Right renal pelvis (tissue), 4 donors: ENCODE results near the gene BFSP2. TPM values are rescaled to one million over a fixed set of nuclear protein-coding genes. Genes with fewer than 3 reads are reported as not detected.
"Not testable (repeated sequence)": the region's sequence is repeated elsewhere in the genome, so short reads cannot be mapped to it uniquely, and the experiment has no call there.

Source experiments
- DNase-seq, 4 donors: peaks; one replicate each; pipeline ENCODE4 v3.0.0-alpha.2; 2013; ENCODE audit warnings: low read depth in 4 of 4, low spot score in 3 of 4, missing footprints in 1 of 4
- polyA plus RNA-seq, 4 donors: library from polyadenylated mRNA; unstranded; fragments of 120-200 nt; gene quantifications; one replicate each; pipeline ENCODE4 v1.2.1, GENCODE V29; 2013; ENCODE audit not compliant: insufficient read length in 4 of 4

The BFSP2 gene
- polyA plus RNA-seq, 4 donors: 0.10 to 0.33 (median 0.21) TPM; not detected in 1

DNA sequence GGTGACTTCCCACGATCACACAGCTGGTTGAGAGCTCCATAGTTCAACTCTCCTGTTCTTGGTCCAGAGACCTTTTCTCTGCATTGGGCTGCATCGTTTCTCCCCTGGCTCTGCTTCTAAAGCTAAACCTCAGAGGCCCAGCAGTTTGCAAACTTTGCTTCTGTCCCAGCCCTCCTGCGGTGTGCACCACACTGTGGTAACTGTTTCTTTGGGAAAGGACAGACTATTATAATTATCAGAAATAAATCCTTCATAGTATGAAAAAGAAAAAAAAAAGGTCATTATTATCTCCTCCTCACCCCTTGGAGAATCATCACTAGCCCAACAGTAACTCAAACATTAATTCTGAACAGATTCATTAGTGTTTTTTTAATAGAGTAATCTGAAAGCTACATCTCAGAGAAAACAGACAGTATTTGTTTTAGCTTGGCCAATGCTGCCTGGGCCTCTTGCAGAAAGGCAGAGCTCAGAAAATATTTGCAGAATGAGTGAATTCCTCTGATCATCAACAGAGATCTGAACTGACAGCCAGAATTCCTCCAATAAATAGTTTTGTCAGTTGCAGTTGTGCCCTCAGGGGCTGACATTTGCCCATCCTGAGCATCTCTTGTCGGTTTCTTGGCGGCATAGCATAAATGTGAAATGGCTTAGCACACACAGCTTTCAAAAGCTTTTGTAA lies 52.9 kb downstream of the BFSP2 start:
- no peak for DNase-seq

DNA sequence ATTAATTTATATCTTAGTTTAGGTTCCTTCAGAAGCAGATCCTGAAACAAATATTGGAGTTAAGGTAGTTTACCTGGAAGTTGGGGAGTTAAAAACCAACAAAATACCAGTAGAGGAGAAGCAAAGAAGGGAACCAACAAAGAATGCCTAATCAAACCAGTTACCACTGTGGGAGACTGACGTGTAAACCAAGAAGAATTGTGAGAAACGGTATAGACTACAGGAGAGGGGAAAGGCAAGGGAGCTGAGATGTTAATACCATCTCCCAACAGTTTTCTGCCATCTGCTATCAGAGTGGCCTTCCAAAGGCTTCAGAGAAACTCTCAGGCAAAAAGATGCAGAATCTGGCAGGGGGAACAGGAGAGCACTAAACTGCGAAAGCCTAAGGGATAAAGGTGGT lies 53.5 kb downstream of the BFSP2 start:
- DNase-seq: no peak

DNA sequence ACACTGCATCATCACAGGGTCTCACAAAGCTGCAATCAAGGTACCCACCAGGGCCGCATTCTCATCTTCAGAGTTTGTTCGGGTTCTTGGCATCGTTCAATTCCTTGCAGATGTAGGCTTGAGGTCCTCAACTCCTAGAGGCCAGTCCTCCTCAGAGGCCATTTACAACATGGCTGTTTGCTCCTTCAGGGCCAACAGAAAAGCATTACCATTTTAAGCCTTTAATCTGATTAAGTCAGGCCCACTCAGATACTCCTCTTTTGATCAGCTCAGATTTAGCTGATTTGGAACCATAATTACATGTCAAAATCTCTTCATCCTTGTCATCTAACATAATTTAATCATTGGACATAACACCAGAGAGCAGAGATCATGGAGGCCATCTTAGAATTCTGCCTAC lies 55.4 kb downstream of the BFSP2 start:
- DNase-seq: no peak

DNA sequence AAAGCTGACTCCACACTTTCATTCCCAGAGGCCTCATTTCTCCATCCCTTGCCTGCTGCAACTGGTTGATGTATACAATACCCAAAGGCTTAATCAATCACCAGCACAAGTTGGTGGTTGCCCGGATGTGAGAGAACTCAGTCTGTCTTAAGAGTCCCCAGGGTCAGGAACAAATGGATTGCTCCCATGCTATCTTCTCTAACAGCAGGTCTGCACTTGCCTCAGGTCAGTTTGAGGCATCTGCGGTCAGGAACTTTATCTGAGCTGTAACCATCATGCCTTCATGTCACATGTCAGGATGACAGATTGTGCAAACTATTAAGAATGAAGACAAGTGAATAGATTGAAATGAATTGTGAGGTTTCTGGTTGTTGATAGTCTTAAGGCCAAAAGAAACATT lies 56.1 kb downstream of the BFSP2 start:
- DNase-seq: no peak

DNA sequence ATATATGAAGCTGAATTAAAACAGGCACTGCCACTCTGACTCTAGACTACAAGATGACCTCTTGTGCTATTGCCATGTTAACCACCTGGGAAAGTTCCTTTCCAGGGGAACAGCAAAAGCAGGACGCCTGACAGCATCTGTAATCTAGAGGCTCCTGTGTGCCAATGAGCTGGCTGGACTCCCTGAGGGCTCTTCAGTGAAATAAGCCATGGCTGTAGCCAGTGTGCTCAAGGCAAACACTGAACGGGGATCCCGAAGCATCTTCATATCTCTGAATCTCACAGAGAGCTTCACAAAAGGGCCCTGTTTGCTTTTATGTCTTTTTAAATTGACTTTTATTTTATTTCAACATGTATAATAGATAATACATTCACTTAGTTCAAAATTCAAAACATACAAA lies 57.2 kb downstream of the BFSP2 start:
- no peak for DNase-seq

DNA sequence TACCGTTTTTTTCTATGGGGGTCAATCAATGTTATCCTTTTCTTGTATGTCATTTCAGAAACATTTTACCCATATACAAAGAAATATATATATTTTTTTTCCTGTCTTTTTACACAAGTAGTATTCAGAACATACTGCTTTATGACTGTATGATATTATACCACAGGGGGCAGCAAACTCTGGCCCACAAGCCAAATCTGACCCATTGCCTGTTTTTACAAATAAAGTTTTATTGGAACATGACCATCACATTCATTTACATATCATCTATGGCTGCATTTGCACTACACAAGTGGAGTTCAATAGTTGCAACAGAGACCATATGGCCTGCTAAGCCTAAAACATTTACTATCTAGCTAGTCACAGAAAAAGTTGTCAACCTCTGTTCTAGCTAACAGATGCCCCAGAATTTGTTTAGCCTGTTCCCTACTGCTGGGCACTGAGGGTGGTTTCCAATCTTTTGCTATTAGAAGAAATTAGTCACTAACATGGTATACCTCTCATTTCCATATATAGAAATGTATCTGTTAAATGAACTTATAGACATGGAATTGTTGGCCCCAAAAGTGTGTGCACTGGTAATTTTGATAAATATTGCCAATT lies 57.7 kb downstream of the BFSP2 start:
- DNase-seq: no peak

DNA sequence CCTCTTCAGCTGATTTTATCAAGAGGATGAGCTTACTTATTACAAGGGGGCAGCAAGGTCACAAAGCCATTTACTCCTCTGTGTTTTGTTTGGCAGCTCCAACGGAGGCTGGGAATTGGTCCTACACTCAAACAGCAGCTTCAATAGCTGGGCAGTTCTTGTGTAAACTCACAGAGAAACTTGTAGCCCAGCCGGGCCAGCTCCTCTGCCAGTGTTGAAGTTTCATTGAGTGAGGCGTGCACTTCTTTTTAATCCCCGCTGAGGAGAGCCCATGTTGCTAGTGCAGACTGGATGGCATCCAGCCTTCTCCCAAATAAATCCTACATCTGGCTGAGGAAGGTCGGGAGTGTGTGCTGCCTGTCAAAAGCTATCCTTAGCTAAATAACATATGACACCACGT lies 59.5 kb downstream of the BFSP2 start:
- DNase-seq: no peak

DNA sequence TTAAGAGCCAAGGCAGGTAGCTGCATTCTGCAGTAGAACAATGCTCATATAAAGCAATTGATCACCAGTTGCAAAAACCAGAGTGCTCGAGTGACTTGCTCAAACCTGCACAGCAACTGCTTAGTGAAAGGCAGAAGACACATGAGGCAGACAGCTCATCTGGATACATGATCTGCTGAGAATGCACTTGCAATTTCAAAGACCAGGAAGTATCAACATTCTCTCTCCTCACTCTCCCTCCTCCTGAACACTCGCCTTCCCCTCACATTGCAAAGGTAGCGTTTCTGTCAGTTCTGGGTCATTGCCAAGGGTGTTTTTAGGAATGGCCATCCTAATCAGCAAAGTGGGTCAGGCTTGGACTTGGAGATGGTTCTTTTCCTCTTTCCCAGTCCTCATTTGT lies 61.0 kb downstream of the BFSP2 start:
- DNase-seq: no peak

DNA sequence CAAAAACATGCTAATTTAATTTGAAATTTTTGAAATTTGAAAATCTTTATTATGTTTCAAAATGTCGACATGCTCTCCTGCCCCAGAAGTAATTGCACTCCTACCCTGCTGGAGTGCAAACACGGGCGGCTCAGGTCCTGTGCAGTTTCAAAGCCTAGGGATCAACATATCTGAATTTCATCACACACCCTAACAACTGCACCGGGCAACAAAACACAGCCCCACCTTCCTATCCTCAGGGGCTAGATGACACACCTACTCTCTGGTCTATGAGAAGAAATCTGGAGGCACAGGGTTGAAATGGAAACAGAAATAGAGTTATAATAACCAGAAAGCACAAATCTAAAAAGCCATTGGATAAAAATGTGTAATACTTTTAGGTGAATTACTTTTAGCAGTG lies 61.4 kb downstream of the BFSP2 start:
- DNase-seq: no peak

DNA sequence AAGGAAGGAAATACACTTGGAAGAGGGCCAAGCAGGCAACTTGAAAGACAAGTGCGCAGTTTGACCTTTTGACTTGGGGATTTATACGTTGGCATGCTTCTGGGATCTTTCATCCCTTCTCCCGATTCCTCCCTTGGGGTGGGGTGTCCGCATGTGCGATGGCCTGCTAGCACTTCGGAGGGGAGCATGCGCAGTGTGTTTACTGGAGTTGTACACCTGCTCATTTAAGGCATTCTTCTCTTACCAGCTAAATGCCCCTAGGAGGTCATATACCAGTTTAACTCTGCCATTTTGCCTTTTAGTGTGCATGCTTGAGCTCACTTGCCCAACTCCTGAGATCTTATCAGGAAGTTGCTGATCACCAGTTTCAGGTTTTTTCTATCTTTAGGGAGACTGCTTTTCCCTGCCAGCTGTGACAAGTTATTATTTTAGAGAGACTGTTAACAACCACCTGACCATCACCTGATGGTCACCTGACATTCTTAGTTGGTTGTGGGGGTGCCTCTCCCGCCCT lies 63.5 kb downstream of the BFSP2 start:
- no peak for DNase-seq

DNA sequence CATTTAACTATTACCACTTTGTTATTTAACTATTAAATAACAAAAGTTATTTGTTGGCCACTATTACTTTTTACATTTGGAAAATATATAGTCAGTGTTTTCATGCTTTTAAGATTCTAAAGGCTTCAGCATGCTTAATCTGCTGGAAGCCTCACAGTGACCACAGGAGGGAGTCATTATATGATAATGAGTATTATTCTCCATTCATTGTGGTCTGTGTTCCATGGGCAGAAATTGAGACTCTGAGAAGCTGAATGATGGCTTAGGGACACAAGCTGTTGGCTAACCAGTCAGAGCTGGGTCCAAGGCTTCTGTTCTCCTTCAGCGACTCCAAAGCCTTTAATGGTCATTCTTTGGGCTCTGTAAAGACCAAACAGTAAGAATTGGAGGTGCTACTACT lies 64.7 kb downstream of the BFSP2 start:
- no peak for DNase-seq

DNA sequence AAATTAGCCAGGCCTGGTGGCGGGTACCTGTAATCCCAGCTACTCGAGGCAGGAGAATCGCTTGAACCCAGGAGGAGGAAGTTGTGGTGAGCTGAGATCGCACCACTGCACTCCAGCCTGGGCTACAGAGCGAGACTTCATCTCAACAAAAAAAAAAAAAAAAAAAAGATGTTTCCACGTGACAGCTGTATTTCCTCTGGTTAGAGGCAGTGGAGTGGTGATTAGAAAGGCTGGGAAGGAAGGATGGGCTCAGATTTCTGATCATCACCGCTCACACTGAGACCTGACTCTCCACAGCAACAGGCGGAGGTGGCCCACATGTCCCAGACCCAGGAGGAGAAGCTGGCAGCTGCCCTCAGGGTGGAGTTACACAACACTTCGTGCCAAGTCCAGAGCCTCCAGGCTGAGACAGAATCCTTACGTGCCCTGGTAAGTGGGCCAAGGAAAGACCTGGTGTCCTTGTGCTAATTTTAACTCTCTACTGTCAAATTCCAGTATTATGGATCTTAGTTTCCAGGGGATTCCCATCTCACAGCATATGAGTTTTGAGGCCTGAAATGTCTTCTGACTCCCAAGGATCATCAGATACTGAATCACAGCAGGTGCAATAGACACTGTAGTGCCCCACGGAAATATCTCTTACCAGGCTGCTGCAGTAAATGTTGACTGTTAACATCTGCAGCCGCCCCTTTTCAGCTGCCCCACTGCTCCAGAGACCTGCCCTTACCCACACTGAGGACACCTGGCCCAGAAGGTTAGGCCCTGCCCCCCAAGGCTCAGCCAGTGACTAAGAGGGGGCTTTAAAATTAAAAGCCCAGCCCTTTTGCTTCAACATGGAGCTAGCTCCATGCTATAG lies 66.9 kb downstream of the BFSP2 start:
- DNase-seq: no peak

DNA sequence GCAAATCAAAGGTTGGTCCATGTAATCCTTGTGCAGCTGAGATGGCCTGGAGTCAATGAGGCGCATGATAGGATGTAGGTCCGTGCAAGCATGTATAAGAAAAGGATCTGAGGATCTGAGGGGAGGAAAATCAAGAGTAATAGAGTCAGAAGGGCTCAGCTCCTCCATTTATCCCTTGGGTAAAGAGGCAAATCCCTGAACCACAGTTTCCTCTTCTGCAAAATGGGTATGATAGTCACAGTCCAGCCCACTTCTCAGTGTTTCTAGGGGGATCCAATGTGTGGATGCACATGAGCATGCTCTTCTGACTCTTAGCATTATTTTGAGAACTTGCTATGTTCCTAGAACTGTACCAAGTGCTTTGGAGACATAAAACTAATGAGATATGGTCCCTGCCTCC lies 67.9 kb downstream of the BFSP2 start:
- DNase-seq: no peak

DNA sequence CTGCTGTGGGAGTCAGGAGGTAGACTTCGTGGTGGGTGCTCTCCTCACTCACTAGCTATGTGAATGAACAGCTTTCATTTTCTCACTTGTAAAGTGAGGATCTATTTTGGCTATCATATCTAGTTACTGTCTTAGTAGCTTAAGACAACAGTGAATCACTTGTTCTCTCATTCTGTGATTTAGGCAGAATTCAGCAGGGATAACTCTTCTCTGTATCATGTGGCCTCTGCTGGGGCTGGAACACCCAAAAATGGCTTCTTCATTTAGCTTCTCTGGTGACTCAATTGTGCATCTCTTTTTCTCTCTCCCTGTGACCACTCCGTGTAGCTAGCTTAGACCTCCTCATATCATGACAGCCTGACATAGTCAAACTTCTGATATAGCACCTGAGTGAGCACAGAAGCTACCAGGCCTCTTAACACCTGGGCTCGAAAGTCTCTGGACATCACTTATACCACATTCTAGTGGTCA lies 68.4 kb downstream of the BFSP2 start:
- no peak for DNase-seq

DNA sequence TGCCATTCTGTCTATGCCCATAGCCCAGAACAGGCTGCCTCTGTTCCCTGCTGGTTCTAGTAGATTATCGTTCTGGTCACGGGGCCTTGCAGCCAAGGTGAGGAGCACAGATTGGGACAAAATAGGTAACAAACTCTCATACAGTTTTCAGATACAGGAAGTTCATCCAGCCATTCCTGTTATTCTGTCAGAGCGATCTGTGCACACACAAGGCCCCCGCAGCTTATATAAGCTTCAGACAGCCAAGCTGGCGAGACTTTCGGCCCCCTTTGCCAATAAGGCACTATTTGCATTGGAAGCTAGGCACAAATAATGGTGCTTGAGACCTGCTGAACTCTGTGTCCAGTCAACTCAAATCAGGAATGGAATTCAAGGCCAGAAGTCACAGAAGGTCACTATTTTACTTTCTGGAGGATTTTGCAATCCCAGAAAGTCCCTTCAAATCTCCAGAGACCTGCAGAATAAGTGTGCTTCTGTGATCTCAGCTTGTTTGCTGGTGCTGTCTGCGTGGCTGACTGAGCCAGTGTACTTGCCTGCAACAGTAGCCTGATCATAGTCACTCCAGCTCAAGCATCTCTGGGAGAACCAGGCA lies 69.4 kb downstream of the BFSP2 start:
- no peak for DNase-seq

DNA sequence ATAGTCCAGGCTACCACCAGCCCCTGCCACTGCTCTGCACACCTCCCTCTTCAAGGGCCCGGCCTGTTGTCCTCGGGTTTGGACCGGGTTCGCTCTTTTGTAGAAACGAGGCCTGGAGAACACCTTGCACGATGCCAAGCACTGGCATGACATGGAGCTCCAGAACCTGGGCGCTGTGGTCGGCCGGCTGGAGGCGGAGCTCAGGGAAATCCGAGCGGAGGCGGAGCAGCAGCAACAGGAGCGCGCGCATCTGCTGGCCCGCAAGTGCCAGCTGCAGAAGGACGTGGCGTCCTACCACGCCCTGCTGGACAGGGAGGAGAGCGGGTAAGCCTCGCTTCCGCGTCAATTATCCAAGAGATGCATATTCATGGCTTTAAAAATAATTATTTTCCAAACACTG lies 72.4 kb downstream of the BFSP2 start:
- no peak for DNase-seq

DNA sequence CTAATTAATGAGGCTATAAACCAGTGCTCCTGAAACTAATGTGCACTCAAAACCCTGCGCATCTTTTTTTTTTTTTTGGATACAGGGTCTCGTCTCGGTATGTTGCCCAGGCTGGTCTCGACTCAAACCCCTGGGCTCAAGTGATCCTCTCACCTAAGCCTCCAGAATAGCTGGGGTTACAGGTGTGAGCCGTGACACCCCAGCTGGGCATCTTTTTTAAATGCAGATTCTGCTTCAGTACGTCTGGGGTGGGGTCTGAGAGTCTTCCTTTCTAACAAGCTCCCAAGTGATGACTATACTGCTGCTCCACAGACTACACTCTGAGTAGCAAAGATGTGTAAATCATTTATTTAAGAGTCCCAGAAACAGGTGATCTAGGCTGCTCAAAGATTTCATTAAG lies 73.0 kb downstream of the BFSP2 start:
- DNase-seq: no peak

DNA sequence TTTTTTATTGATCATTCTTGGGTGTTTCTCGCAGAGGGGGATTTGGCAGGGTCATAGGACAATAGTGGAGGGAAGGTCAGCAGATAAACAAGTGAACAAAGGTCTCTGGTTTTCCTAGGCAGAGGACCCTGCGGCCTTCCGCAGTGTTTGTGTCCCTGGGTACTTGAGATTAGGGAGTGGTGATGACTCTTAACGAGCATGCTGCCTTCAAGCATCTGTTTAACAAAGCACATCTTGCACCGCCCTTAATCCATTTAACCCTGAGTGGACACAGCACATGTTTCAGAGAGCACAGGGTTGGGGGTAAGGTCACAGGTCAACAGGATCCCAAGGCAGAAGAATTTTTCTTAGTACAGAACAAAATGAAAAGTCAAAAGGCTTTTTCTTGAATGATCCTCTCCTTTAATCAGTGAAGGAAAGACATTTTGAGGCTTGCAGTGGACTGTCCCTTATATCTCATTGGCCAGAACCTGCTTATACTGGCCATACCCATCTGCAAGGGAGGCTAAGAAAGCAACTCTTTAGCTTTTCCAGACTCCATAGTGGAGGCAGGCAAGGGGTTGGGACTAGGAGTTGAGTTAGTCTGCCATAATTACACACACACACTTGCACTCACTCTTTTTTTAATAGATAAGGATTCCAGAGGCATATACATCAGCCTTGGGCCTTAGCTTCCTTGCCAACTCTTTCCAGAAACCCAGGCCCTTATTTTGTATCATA lies 73.8 kb downstream of the BFSP2 start:
- DNase-seq: not testable (repeated sequence)

DNA sequence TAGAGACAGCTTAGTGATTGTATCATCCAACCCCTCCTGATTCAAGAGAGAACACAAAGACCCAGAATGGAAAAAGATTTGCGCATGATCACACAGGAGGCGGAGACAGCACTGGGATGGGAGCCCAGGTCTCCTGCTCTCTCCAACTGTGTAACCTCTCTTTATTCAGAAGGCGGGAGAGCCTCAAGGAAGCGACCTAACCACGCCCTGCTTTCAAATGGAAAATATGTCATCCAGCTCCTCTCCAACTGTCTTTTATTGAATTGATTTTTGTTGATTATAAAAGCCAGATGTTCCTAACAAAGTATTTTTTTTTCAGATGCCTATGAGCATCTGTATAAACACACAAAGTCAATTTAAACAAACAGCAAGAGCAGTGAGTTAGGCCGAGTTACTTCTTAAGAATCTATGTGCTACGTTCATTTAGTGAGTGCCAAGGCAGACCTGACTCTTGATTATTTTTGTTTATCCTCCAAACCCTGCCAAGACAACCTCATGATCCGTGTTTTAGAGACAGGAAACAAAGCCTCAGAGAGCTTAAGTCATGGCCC lies 74.5 kb downstream of the BFSP2 start:
- DNase-seq: no peak

DNA sequence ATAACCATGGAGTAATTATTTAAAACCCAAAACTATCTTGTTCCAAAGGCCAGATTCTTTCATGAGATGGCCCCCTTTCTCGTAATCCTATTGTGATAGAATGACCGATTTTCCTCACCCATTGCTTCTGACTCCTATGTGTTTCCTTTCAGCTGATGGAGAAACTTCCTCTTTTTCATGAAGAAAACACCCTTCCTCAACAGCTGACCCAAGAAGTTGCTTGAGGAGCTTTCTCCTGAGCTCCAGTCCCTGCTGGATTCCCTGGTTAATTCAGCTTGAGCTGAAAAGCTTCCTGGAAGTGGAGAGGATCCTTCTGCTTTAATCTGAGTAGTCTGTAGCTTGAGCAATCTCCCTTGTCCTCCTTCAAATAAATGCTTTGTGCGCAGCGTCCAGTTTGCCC lies 75.0 kb downstream of the BFSP2 start:
- DNase-seq: no peak
